Heart left ventricle (tissue), 13 donors: ENCODE measurements around the gene CHN2.

Experiments
- POLR2A ChIP-seq, 2 donors: fragments of 450-650 bp; IDR thresholded peaks; one replicate each; pipeline ENCODE4 v1.6.1; 2017; ENCODE audit warnings: antibody characterized with exemption in 2 of 2, mild to moderate bottlenecking in 2 of 2, moderate library complexity in 2 of 2
- TF ChIP-seq, protein P1 (sequence below), 12 donors: fragments of 200-600 bp; sonication (generic) in 4 of 12; IDR thresholded peaks; one replicate each; pipeline versions ENCODE4 v1.5.0 to v1.8.0; 2018 to 2022; ENCODE audit warnings: antibody characterized with exemption in 12 of 12, mild to moderate bottlenecking in 5 of 12
- donor health status: ischemic (EF 13 %, LVEDD 7.1; RV severe dilation, severe dysfunction).
- donor health status: DM: no; HTN: yes; CAD: no.
- donor health status: DM: no; HTN: no; CAD: no.
- donor health status: ischemic (EF 25% LVEDD 6.9; RV normal size, moderate dysfunction).
- donor health status: ischemic (EF 25% LVEDD 5.7; RV mildly dilated, moderate dysfunction).
- donor health status: ischemic (EF 35%, LVEDD 5.7; RV mildly dilated, moderate dysfunction).
- donor health status: nonischemic (EF 11% LVEDD 7.7; RV severe dilation, severe dysfunction).
- donor health status: DM: yes; HTN: yes; CAD: no.
- donor health status: PGD.
- donor health status: ischemic (EF 29% LVEDD 5.4; RV normal size, mild dysfunction).
- donor health status: nonischemic (EF 23%, LVEDD 6.1; RV moderate dilation, normal function).

DNA sequence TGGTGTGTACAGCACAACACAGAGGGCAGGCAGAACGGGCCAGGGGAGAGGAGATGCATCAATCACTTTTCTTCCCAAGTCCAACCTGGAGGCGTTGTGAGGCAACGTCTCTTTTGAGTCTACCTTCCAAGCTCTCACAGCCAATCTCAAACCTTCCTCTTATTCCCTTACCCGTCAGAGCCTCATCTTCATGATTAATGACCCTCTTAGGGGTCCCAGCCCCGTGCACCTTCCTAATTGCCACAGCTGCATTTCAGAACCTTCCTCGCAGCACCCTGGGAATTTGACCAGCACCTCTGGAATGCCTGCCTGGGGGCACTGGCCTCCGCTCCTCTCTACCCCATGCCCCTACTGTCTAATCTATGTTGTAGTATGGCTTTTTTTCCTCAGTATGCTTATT, 199.7 kb downstream of the CHN2 start:
- no peak for TF ChIP-seq POLR2A (IDR thresholded peaks at IDR 0.05)
- TF ChIP-seq, protein P1, sequence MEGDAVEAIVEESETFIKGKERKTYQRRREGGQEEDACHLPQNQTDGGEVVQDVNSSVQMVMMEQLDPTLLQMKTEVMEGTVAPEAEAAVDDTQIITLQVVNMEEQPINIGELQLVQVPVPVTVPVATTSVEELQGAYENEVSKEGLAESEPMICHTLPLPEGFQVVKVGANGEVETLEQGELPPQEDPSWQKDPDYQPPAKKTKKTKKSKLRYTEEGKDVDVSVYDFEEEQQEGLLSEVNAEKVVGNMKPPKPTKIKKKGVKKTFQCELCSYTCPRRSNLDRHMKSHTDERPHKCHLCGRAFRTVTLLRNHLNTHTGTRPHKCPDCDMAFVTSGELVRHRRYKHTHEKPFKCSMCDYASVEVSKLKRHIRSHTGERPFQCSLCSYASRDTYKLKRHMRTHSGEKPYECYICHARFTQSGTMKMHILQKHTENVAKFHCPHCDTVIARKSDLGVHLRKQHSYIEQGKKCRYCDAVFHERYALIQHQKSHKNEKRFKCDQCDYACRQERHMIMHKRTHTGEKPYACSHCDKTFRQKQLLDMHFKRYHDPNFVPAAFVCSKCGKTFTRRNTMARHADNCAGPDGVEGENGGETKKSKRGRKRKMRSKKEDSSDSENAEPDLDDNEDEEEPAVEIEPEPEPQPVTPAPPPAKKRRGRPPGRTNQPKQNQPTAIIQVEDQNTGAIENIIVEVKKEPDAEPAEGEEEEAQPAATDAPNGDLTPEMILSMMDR (IDR thresholded peaks at IDR 0.05): no peak
